PFSK-1 (cell line): ENCODE results near the gene IGF2R.

Experiments used
- FOXP2 ChIP-seq: optimal IDR thresholded peaks from 2 replicates; pipeline ENCODE3; 2011; ENCODE audit warnings: borderline replicate concordance, control low read depth, inconsistent platforms; ENCODE audit not compliant: insufficient read depth; ENCODE audit errors: extremely low read length, extremely low read depth
- REST ChIP-seq, 2 experiments: IDR thresholded peaks; 2 replicates each; pipeline versions ENCODE4 v1.6.1 to v1.8.0; 2011 to 2012; ENCODE audit warnings: low read depth in 2 of 2, low read length in 2 of 2, control low read depth in 1 of 2, inconsistent platforms in 1 of 2, mild to moderate bottlenecking in 1 of 2, moderate library complexity in 1 of 2; ENCODE audit not compliant: insufficient read depth in 1 of 2
- TAF1 ChIP-seq: IDR thresholded peaks from 2 replicates; pipeline ENCODE4 v1.6.1; 2012; ENCODE audit warnings: low read length, control low read depth, borderline replicate concordance; ENCODE audit not compliant: insufficient read depth

- TF ChIP-seq REST (IDR thresholded peaks at IDR 0.05; ENCODE audit: insufficient read depth in 1 of 2, low read depth in 2 of 2, low read length in 2 of 2) (no peak), FOXP2 (no peak), TAF1 (no peak)
Measured at GRCh38 chr6:159945801-159946392, 23.0 kb upstream of the IGF2R start.
